HepG2 (cell line): ENCODE results near the gene FXYD4.

Source experiments
- MLLT10 ChIP-seq: sonication (generic); formaldehyde crosslinking; IDR thresholded peaks from 2 replicates; pipeline ENCODE4 v1.4.0; 2020; ENCODE audit warnings: missing genetic modification reagents
- MTA3 ChIP-seq: sonication (generic); formaldehyde crosslinking; IDR thresholded peaks from 2 replicates; pipeline ENCODE4 v1.4.0; 2020; ENCODE audit warnings: missing genetic modification reagents
- NR2F1 ChIP-seq, 2 experiments: fragments of 450-650 bp in 1 of 2; formaldehyde crosslinking in 1 of 2; IDR thresholded peaks; 2 replicates each; pipeline versions ENCODE4 v1.5.0 to v1.6.1; 2016 to 2020; ENCODE audit warnings: mild to moderate bottlenecking in 1 of 2, missing compliant biosample characterization in 1 of 2, missing genetic modification reagents in 1 of 2, moderate library complexity in 1 of 2
- PRPF4 ChIP-seq: fragments of 200-400 bp; formaldehyde crosslinking; IDR thresholded peaks from 2 replicates; pipeline ENCODE4 v1.6.1; 2016; ENCODE audit warnings: low read length, low read depth; ENCODE audit not compliant: poor library complexity, severe bottlenecking
- SMAD1 ChIP-seq: sonication (generic); formaldehyde crosslinking; IDR thresholded peaks from 2 replicates; pipeline ENCODE4 v1.4.0; 2020; ENCODE audit warnings: missing genetic modification reagents, low read depth, mild to moderate bottlenecking, borderline replicate concordance
- SP1 ChIP-seq, 2 experiments: fragments of 450-650 bp in 1 of 2; sonication (generic) in 1 of 2; formaldehyde crosslinking in 1 of 2; IDR thresholded peaks; 2 replicates each; pipeline versions ENCODE4 v1.4.0 to v1.6.1; 2016 to 2020; ENCODE audit warnings: missing genetic modification reagents in 1 of 2
- ZNF362 ChIP-seq: sonication (generic); formaldehyde crosslinking; IDR thresholded peaks from 2 replicates; pipeline ENCODE4 v1.4.0; 2020; ENCODE audit warnings: missing genetic modification reagents, mild to moderate bottlenecking, borderline replicate concordance
- ZNF646 ChIP-seq: sonication (generic); formaldehyde crosslinking; IDR thresholded peaks from 2 replicates; pipeline ENCODE4 v1.9.0; 2021; ENCODE audit warnings: mild to moderate bottlenecking, missing genetic modification reagents
- ZNF766 ChIP-seq: sonication (generic); formaldehyde crosslinking; IDR thresholded peaks from 2 replicates; pipeline ENCODE4 v1.5.0; 2020; ENCODE audit warnings: missing genetic modification reagents, borderline replicate concordance
- TF ChIP-seq, protein P1 (sequence below): sonication (generic); formaldehyde crosslinking; IDR thresholded peaks from 2 replicates; pipeline ENCODE4 v1.5.0; 2020; ENCODE audit warnings: mild to moderate bottlenecking, missing genetic modification reagents, moderate library complexity
- TF ChIP-seq, protein P2 (sequence below): IDR thresholded peaks from 2 replicates; pipeline ENCODE4 v1.4.0; 2020; ENCODE audit warnings: mild to moderate bottlenecking, missing genetic modification reagents

DNA sequence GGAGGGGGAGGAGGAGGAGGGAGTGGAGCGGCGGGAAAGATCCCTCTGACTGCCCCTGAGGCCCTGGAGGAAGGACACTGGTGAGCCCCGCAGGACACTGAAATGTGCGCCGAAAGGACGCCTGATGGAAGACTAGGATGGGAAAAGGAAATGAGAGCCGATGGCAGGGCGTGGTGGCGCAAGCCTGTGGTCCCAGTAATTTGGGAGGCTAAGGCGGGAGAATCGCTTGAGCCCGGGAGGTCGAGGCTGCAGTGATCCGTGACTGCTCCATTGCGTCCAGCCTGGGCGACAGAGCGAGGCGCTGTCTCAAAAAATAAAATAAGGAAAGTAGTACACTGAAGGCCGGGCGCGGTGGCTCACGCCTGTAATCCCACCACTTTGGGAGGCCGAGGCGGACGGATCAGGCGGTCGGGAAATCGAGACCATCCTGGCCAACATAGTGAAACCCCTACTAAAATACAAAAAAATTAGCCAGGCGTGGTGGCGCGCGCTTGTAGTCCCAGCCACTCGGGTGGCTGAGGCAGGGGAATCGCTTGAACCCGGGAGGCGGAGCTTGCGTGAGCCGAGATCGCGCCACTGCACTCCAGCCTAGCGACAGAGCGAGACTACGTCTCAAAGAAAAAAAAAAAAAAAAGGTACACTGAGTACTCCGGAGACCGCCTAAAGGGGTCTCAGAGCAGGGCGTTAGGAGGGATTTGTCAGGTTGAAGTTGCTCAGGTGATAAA is 38.1 kb downstream of the FXYD4 start:
- TF ChIP-seq, protein P1, sequence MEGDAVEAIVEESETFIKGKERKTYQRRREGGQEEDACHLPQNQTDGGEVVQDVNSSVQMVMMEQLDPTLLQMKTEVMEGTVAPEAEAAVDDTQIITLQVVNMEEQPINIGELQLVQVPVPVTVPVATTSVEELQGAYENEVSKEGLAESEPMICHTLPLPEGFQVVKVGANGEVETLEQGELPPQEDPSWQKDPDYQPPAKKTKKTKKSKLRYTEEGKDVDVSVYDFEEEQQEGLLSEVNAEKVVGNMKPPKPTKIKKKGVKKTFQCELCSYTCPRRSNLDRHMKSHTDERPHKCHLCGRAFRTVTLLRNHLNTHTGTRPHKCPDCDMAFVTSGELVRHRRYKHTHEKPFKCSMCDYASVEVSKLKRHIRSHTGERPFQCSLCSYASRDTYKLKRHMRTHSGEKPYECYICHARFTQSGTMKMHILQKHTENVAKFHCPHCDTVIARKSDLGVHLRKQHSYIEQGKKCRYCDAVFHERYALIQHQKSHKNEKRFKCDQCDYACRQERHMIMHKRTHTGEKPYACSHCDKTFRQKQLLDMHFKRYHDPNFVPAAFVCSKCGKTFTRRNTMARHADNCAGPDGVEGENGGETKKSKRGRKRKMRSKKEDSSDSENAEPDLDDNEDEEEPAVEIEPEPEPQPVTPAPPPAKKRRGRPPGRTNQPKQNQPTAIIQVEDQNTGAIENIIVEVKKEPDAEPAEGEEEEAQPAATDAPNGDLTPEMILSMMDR (CRISPR knock-in tag), result no peak
- TF ChIP-seq, protein P2, sequence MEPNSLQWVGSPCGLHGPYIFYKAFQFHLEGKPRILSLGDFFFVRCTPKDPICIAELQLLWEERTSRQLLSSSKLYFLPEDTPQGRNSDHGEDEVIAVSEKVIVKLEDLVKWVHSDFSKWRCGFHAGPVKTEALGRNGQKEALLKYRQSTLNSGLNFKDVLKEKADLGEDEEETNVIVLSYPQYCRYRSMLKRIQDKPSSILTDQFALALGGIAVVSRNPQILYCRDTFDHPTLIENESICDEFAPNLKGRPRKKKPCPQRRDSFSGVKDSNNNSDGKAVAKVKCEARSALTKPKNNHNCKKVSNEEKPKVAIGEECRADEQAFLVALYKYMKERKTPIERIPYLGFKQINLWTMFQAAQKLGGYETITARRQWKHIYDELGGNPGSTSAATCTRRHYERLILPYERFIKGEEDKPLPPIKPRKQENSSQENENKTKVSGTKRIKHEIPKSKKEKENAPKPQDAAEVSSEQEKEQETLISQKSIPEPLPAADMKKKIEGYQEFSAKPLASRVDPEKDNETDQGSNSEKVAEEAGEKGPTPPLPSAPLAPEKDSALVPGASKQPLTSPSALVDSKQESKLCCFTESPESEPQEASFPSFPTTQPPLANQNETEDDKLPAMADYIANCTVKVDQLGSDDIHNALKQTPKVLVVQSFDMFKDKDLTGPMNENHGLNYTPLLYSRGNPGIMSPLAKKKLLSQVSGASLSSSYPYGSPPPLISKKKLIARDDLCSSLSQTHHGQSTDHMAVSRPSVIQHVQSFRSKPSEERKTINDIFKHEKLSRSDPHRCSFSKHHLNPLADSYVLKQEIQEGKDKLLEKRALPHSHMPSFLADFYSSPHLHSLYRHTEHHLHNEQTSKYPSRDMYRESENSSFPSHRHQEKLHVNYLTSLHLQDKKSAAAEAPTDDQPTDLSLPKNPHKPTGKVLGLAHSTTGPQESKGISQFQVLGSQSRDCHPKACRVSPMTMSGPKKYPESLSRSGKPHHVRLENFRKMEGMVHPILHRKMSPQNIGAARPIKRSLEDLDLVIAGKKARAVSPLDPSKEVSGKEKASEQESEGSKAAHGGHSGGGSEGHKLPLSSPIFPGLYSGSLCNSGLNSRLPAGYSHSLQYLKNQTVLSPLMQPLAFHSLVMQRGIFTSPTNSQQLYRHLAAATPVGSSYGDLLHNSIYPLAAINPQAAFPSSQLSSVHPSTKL (CRISPR knock-in tag), result no peak
- TF ChIP-seq ZNF766 (CRISPR knock-in tag) (no peak), MTA3 (CRISPR knock-in tag) (no peak), ZNF362 (peak; percentile 43; the same call in 1 of the 2 replicates), SP1 (IDR thresholded peaks at IDR 0.05) (no peak), SP1 (CRISPR knock-in tag; IDR thresholded peaks at IDR 0.05) (no peak), SMAD1 (CRISPR knock-in tag) (no peak), PRPF4 (no peak), NR2F1 (CRISPR knock-in tag; IDR thresholded peaks at IDR 0.05) (no peak), MLLT10 (no peak), ZNF646 (no peak)
